Upper lobe of right lung (tissue), 1 donor: Measurements from ENCODE around the gene CAPZA1. TPM values are rescaled to one million over a fixed set of nuclear protein-coding genes. Genes with fewer than 3 reads are reported as not detected.

Experiments
- ATAC-seq: fragments of 200-7000 bp; cut with Tn5 transposase; one replicate; pipeline ENCODE4 v1.9.1; 2020; ENCODE audit warnings: mild to moderate bottlenecking, moderate library complexity
- DNase-seq: peaks from one replicate; pipeline ENCODE4 v3.0.0-alpha.2; 2020
- H3K27ac ChIP-seq: fragments of 200-600 bp; one replicate; pipeline ENCODE4 v1.8.0; 2022
- H3K27me3 ChIP-seq: fragments of 200-600 bp; one replicate; pipeline ENCODE4 v1.8.0; 2022; ENCODE audit warnings: mild to moderate bottlenecking
- H3K36me3 ChIP-seq: fragments of 200-600 bp; one replicate; pipeline ENCODE4 v1.8.0; 2022
- H3K4me1 ChIP-seq: fragments of 200-600 bp; one replicate; pipeline ENCODE4 v1.8.0; 2022
- H3K4me3 ChIP-seq: fragments of 200-600 bp; one replicate; pipeline ENCODE4 v1.8.0; 2022; ENCODE audit warnings: mild to moderate bottlenecking
- H3K9me3 ChIP-seq: fragments of 200-600 bp; one replicate; pipeline ENCODE4 v1.8.0; 2022
- CTCF ChIP-seq: fragments of 200-600 bp; IDR thresholded peaks from one replicate; pipeline ENCODE4 v1.8.0; 2022; ENCODE audit warnings: antibody characterized with exemption
- intact Hi-C: fragments of 100-400 bp; cut with DNase I; formaldehyde crosslinking; loops from one replicate; pipeline ENCODE4 v1.11.0; 2022
- total RNA-seq: library from RNA; stranded (reverse); fragmentation: NEBNext Ultra II Directional; extraction: Animal tissue kit (Norgen Biotek cat#: 25700); gene quantifications from one replicate; pipeline ENCODE4 v1.2.1, GENCODE V29; 2021
- donor health status: DM: no; HTN: yes; CAD: no; lungs with severe emphysema.

The CAPZA1 gene
- total RNA-seq, 1 donor from 2014 or later, result 123 TPM

DNA sequence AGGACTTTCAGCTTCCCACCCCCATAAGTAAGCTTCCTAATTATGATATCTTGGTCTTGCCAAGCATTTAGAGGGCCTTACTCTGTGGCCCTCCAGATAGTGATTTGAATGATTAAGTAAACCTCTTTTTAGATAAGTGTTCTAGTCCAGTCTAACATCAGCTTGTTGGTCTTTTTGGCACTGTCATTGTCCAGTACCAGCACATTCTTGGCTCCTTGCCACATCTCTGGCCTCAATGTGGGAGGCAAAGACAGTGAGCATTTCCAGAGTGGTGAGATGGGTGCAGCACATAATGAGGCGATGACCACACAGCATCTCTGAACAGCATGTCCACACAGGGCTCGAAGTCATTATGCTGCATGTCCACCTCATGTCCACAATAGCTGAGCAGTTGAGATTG, 6.1 kb downstream of the CAPZA1 start:
- no peaks in the 10 kb centered on the region for H3K27me3 ChIP-seq
- H3K9me3 ChIP-seq, result no peaks in the 10 kb centered on the region
- no peak for TF ChIP-seq CTCF
- no peak overlapping the region for H3K27ac ChIP-seq
- peak; percentile 53 for ATAC-seq
- peaks cover 3% of the 10 kb centered on the region for H3K36me3 ChIP-seq
- intact Hi-C loops, result loop anchor here (10.0 kb wide), 1 partner anchor 79 kb away; the partner anchor contains the start of gene RHOC
- H3K4me3 ChIP-seq, result no peak overlapping the region
- peaks cover 51% of the 10 kb centered on the region for H3K4me1 ChIP-seq
- DNase-seq, result no peak

- no peak overlapping the region for H3K4me3 ChIP-seq
- peaks cover 5% of the 10 kb centered on the region for H3K36me3 ChIP-seq
- DNase-seq (no peak), ATAC-seq (no peak)
- H3K27me3 ChIP-seq, result no peaks in the 10 kb centered on the region
- TF ChIP-seq CTCF, result no peak
- intact Hi-C loops, result loop anchor here (10.0 kb wide), 1 partner anchor 79 kb away; the partner anchor contains the start of gene RHOC
- H3K4me1 ChIP-seq, result peaks cover 46% of the 10 kb centered on the region
- no peaks in the 10 kb centered on the region for H3K9me3 ChIP-seq
- no peak overlapping the region for H3K27ac ChIP-seq
Observed at GRCh38 chr1:112626193-112626592, 6.6 kb downstream of the CAPZA1 start.

- intact Hi-C loops, result loop anchor here (10.0 kb wide), 1 partner anchor 78 kb away; the partner anchor contains the start of gene RHOC
- no peak overlapping the region for H3K4me3 ChIP-seq
- no peak for TF ChIP-seq CTCF
- no peak for ATAC-seq
- peaks cover 5% of the 10 kb centered on the region for H3K36me3 ChIP-seq
- no peaks in the 10 kb centered on the region for H3K9me3 ChIP-seq
- no peak for DNase-seq
- no peaks in the 10 kb centered on the region for H3K27me3 ChIP-seq
- peaks cover 40% of the 10 kb centered on the region for H3K4me1 ChIP-seq
- no peak overlapping the region for H3K27ac ChIP-seq
Observed at GRCh38 chr1:112626887-112627286, 7.3 kb downstream of the CAPZA1 start.

DNA sequence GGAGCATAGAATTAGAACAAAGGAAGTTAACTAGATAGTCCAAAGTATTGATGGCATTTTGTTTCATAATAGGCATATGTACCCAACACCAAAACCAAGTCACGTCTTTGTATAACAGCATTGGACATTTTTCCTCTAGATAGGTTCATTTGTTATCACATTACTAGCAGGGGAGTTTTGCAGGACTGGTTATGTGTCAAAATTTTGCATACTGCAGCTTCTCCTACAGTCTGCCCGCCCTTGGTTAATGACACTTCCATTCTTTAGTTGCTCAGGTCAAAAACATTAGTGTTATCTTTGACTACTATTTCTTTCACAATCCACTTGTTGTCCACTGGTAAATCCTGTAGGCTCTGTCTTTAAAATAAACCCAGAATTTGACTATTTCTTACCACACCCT, 8.9 kb downstream of the CAPZA1 start:
- H3K9me3 ChIP-seq, result no peaks in the 10 kb centered on the region
- H3K4me3 ChIP-seq, result no peak overlapping the region
- TF ChIP-seq CTCF, result no peak
- H3K4me1 ChIP-seq, result peaks cover 35% of the 10 kb centered on the region
- no peak for DNase-seq
- no peak overlapping the region for H3K27ac ChIP-seq
- intact Hi-C loops, result loop anchor here (10.0 kb wide), 1 partner anchor 76 kb away; the partner anchor contains the start of gene RHOC
- no peaks in the 10 kb centered on the region for H3K27me3 ChIP-seq
- H3K36me3 ChIP-seq, result peaks cover 5% of the 10 kb centered on the region
- no peak for ATAC-seq

DNA sequence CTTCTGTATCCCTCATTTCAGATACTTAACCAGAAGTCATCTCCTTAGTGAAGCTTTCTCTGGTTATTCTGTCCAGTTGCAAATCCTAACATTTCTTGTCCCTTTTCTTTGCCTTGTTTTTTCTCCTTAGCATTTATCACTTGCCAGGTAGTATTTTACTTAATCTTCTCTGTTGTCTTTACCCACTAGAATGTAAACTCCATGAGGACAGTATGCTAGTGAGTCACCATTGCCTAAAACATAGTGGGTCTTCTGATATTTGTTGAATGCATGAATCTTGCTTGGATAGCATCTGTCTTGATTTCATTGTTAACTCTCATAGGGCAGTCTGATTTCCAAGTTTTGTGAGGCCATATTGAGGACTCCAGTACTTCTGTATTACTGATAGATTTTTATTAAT, 9.6 kb downstream of the CAPZA1 start:
- Histone ChIP-seq H3K27ac (no peak overlapping the region), H3K4me3 (no peak overlapping the region), H3K4me1 (peaks cover 37% of the 10 kb centered on the region), H3K36me3 (peaks cover 5% of the 10 kb centered on the region), H3K27me3 (no peaks in the 10 kb centered on the region), H3K9me3 (no peaks in the 10 kb centered on the region)
- TF ChIP-seq CTCF, result no peak
- DNase-seq (no peak), ATAC-seq (no peak)
- intact Hi-C loops, result loop anchor here (10.0 kb wide), 1 partner anchor 76 kb away; the partner anchor contains the start of gene RHOC

- peaks cover 53% of the 10 kb centered on the region for H3K4me1 ChIP-seq
Observed at GRCh38 chr1:112633628-112634027, 14.0 kb downstream of the CAPZA1 start.

More at GRCh38 chr1:112633628-112634027, 14.0 kb downstream of the CAPZA1 start:
- no peak for TF ChIP-seq CTCF
- intact Hi-C loops, result no loop called here
- DNase-seq (no peak), ATAC-seq (no peak)
- H3K36me3 ChIP-seq, result peaks cover 13% of the 10 kb centered on the region
- H3K27ac ChIP-seq, result no peak overlapping the region
- H3K4me3 ChIP-seq, result no peak overlapping the region
- H3K27me3 ChIP-seq, result no peaks in the 10 kb centered on the region
- H3K9me3 ChIP-seq, result no peaks in the 10 kb centered on the region
